ENCODE measurements around the gene DHRS11. TPM values are rescaled to one million over a fixed set of nuclear protein-coding genes. Genes with fewer than 3 reads are reported as not detected.

Gene DHRS11
- total RNA-seq, 4 donors from 2014 or later, result 4.9 to 15.8 (median 7.4) TPM

DNA sequence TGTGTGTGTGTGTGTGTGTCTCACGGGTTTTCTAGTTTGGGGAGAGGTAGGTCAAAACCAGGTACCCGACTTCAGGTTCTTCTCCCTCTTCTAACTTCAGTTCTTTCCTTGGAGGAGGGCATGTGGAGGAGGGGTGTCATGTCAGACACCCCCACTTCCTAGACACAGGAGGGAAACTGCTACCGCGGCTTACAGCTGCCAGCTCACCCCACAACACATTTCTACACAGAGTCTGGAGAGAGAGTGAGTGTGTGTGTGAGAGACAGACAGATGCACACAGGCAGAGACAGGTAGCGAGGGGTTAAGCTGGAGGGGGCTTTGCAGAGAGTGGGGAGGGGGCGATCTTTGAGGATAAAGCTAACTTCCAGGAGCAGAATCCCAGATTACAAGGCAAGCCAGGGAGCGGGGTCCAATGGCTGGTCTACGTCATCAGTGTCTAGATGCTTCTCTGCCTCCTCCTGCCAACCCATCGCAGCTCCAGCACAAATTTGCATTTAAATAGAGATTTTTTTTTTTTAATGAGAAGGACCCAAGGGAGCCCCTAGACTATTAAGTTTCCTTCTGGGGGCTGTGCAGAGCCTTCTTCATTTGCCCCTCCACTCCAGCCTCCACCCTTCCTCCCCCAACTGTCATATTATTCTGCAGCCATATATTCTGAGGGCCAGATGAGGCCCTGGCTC, 58.6 kb downstream of the DHRS11 start:
- Histone ChIP-seq H3K36me3 (no peaks in the 10 kb centered on the region), H3K27me3 (peaks cover 12 to 26% (median 17%) of the 10 kb centered on the region in 3 donors), H3K4me3 (no peak overlapping the region), H3K9me3 (no peaks in the 10 kb centered on the region), H3K27ac (no peak overlapping the region), H3K4me1 (no peaks in the 10 kb centered on the region)
- intact Hi-C loops (cut with DNase I; ENCODE audit: low total_unique reads), result no loop called here
- DNase-seq (no peak), ATAC-seq (no peak)
- in situ Hi-C loops (cut with MboI; ENCODE audit: low sequenced_read_pairs in 4 of 4), result loop anchor here in 1 of 4 donors (25.0 kb wide), 1 partner anchor 112 kb away; no protein-coding TSS in a partner anchor
- TF ChIP-seq CTCF (IDR thresholded peaks at IDR 0.05 in 4 of 5, conservative IDR thresholded peaks at IDR 0.05 in 1 of 5), result no peak
- TF ChIP-seq POLR2A (IDR thresholded peaks at IDR 0.05), result no peak

Other genes with a start within 250 kb of the DHRS11 start
- not detected for gene TBC1D3H, start 203.4 kb upstream of the DHRS11 start, total RNA-seq
- 10 to 100 TPM; 33.4 to 52.7 (median 39.3) TPM for gene ZNHIT3, start 105.2 kb upstream of the DHRS11 start, total RNA-seq
- 10 to 100 TPM in 3 of 4 donors, 1 to 10 TPM in 1; 7.5 to 16.8 (median 13.2) TPM for gene MYO19, start 57.0 kb upstream of the DHRS11 start, total RNA-seq
- 1 to 10 TPM; 3.0 to 6.9 (median 4.7) TPM for gene PIGW, start 56.9 kb upstream of the DHRS11 start, total RNA-seq
- gene GGNBP2, start 47.0 kb upstream of the DHRS11 start, total RNA-seq, result 10 to 100 TPM; 28.8 to 56.6 (median 39.5) TPM
- gene MRM1, start 9.7 kb downstream of the DHRS11 start, total RNA-seq, result 10 to 100 TPM in 2 of 4 donors, 1 to 10 TPM in 2; 8.8 to 13.9 (median 10.8) TPM